ENCODE results near the gene MPND.

- TF ChIP-seq CTCF (conservative IDR thresholded peaks at IDR 0.05; ENCODE audit: low read length) (no peak), EZH2phosphoT487 (IDR thresholded peaks at IDR 0.05; ENCODE audit: borderline replicate concordance, low read depth, low read length) (no peak)
These were observed 38.1 kb upstream of the MPND start for GRCh38 chr19:4305257-4305612.

Data from OCI-LY7 (cell line).